ENCODE results near the gene RAB44. TPM values are rescaled to one million over a fixed set of nuclear protein-coding genes. Genes with fewer than 3 reads are reported as not detected.

The RAB44 gene
- total RNA-seq, 5 donors from 2014 or later (not counting 1 experiment from before 2014, with no cell fraction given) = 0.06 to 0.35 (median 0.09) TPM; not detected in 1

- no peak overlapping the region for H3K4me3 Mint-ChIP-seq
- Histone ChIP-seq H3K9me3 (no peaks in the 10 kb centered on the region), H3K4me1 (ENCODE audit: control insufficient read depth in 1 of 2, extremely low read depth in 1 of 2, insufficient read depth in 2 of 2, low read length in 2 of 2) (no peaks in the 10 kb centered on the region), H3K4me3 (ENCODE audit: control insufficient read depth in 1 of 2, extremely low read depth in 1 of 2, low read length in 1 of 2) (no peak overlapping the region), H3K36me3 (ENCODE audit: control insufficient read depth in 2 of 2, extremely low read depth in 1 of 2, insufficient read depth in 1 of 2, low read length in 1 of 2) (no peaks in the 10 kb centered on the region), H3K27me3 (replicated peaks in 1 of 2; ENCODE audit: control insufficient read depth in 2 of 2, extremely low read depth in 1 of 2, insufficient read depth in 2 of 2, low read length in 1 of 2) (peaks cover 0 to 25% of the 10 kb centered on the region in 2 experiments), H3K27ac (ENCODE audit: low read length) (no peak overlapping the region)
- ATAC-seq (replicated peaks in 1 of 4) (no peak), DNase-seq (no peak)
- H3K27me3 Mint-ChIP-seq = no peaks in the 10 kb centered on the region
- POLR2A ChIA-PET = no interaction called here
- CTCF ChIA-PET = no interaction called here
- WGBS (ENCODE audit: insufficient coverage) = 55% methylated on average over 3 of the region's 5 CpGs
- H3K9me3 Mint-ChIP-seq = no peaks in the 10 kb centered on the region
- H3K36me3 Mint-ChIP-seq = no peaks in the 10 kb centered on the region
- H3K4me1 Mint-ChIP-seq = peaks cover 0 to 6% (median 2%) of the 10 kb centered on the region in 3 donors
- H3K27ac Mint-ChIP-seq = no peak overlapping the region
Observed at GRCh38 chr6:36718560-36718959, 20.9 kb downstream of the RAB44 start.

- no peaks in the 10 kb centered on the region for H3K9me3 ChIP-seq
- H3K4me1 ChIP-seq (ENCODE audit: control insufficient read depth in 1 of 2, extremely low read depth in 1 of 2, insufficient read depth in 2 of 2, low read length in 2 of 2) = no peaks in the 10 kb centered on the region
- no peaks in the 10 kb centered on the region for H3K36me3 ChIP-seq (ENCODE audit: control insufficient read depth in 2 of 2, extremely low read depth in 1 of 2, insufficient read depth in 1 of 2, low read length in 1 of 2)
- Mint-ChIP-seq H3K27me3 (no peaks in the 10 kb centered on the region), H3K4me3 (no peak overlapping the region), H3K9me3 (no peaks in the 10 kb centered on the region), H3K36me3 (no peaks in the 10 kb centered on the region), H3K27ac (no peak overlapping the region), H3K4me1 (peaks cover 0 to 6% (median 2%) of the 10 kb centered on the region in 3 donors)
- H3K4me3 ChIP-seq (ENCODE audit: control insufficient read depth in 1 of 2, extremely low read depth in 1 of 2, low read length in 1 of 2) = no peak overlapping the region
- POLR2A ChIA-PET = no interaction called here
- WGBS (ENCODE audit: insufficient coverage) = 79% methylated on average over 6 of the region's 7 CpGs
- DNase-seq (no peak), ATAC-seq (replicated peaks in 1 of 4) (no peak)
- CTCF ChIA-PET = no interaction called here
- peaks cover 0 to 21% of the 10 kb centered on the region in 2 experiments for H3K27me3 ChIP-seq (replicated peaks in 1 of 2; ENCODE audit: control insufficient read depth in 2 of 2, extremely low read depth in 1 of 2, insufficient read depth in 2 of 2, low read length in 1 of 2)
- H3K27ac ChIP-seq (ENCODE audit: low read length) = no peak overlapping the region
Observed at GRCh38 chr6:36719126-36719525, 21.5 kb downstream of the RAB44 start.

GRCh38 chr6:36720251-36721141 lies 22.9 kb downstream of the RAB44 start:
- Mint-ChIP-seq H3K4me3 (no peak overlapping the region), H3K9me3 (no peaks in the 10 kb centered on the region), H3K27me3 (no peaks in the 10 kb centered on the region), H3K27ac (no peak overlapping the region), H3K36me3 (no peaks in the 10 kb centered on the region), H3K4me1 (peaks cover 0 to 8% (median 6%) of the 10 kb centered on the region in 3 donors)
- ChIA-PET POLR2A (no interaction called here), CTCF (interaction anchor here in 1 of 2 donors (0.7 kb wide), 1 partner anchor 1774 kb away, joined by 3 read pairs; no protein-coding TSS in a partner anchor)
- DNase-seq (no peak), ATAC-seq (replicated peaks in 1 of 4) (no peak)
- Histone ChIP-seq H3K9me3 (no peaks in the 10 kb centered on the region), H3K27ac (ENCODE audit: low read length) (no peak overlapping the region), H3K4me1 (ENCODE audit: control insufficient read depth in 1 of 2, extremely low read depth in 1 of 2, insufficient read depth in 2 of 2, low read length in 2 of 2) (no peaks in the 10 kb centered on the region), H3K36me3 (ENCODE audit: control insufficient read depth in 2 of 2, extremely low read depth in 1 of 2, insufficient read depth in 1 of 2, low read length in 1 of 2) (no peaks in the 10 kb centered on the region), H3K4me3 (ENCODE audit: control insufficient read depth in 1 of 2, extremely low read depth in 1 of 2, low read length in 1 of 2) (no peak overlapping the region), H3K27me3 (replicated peaks in 1 of 2; ENCODE audit: control insufficient read depth in 2 of 2, extremely low read depth in 1 of 2, insufficient read depth in 2 of 2, low read length in 1 of 2) (peaks cover 0 to 18% of the 10 kb centered on the region in 2 experiments)
- WGBS (ENCODE audit: insufficient coverage) = 100% methylated on average over 2 of the region's 11 CpGs

GRCh38 chr6:36721369-36722140 lies 23.9 kb downstream of the RAB44 start:
- no peaks in the 10 kb centered on the region for H3K36me3 Mint-ChIP-seq
- ChIA-PET POLR2A (no interaction called here), CTCF (interaction anchor here in 1 of 2 donors (0.7 kb wide), 1 partner anchor 1775 kb away, joined by 3 read pairs; no protein-coding TSS in a partner anchor)
- H3K4me1 Mint-ChIP-seq = peaks cover 0 to 10% (median 6%) of the 10 kb centered on the region in 3 donors
- H3K4me1 ChIP-seq (ENCODE audit: control insufficient read depth in 1 of 2, extremely low read depth in 1 of 2, insufficient read depth in 2 of 2, low read length in 2 of 2) = no peaks in the 10 kb centered on the region
- no peaks in the 10 kb centered on the region for H3K9me3 ChIP-seq
- no peak overlapping the region for H3K4me3 ChIP-seq (ENCODE audit: control insufficient read depth in 1 of 2, extremely low read depth in 1 of 2, low read length in 1 of 2)
- no peak overlapping the region for H3K4me3 Mint-ChIP-seq
- WGBS (ENCODE audit: insufficient coverage) = 90% methylated on average over 8 of the region's 15 CpGs
- ATAC-seq (replicated peaks in 1 of 4) (no peak), DNase-seq (no peak)
- no peaks in the 10 kb centered on the region for H3K9me3 Mint-ChIP-seq
- no peaks in the 10 kb centered on the region for H3K36me3 ChIP-seq (ENCODE audit: control insufficient read depth in 2 of 2, extremely low read depth in 1 of 2, insufficient read depth in 1 of 2, low read length in 1 of 2)
- no peak overlapping the region for H3K27ac ChIP-seq (ENCODE audit: low read length)
- H3K27me3 ChIP-seq (replicated peaks in 1 of 2; ENCODE audit: control insufficient read depth in 2 of 2, extremely low read depth in 1 of 2, insufficient read depth in 2 of 2, low read length in 1 of 2) = peaks cover 0 to 11% of the 10 kb centered on the region in 2 experiments
- no peak overlapping the region for H3K27ac Mint-ChIP-seq
- H3K27me3 Mint-ChIP-seq = no peaks in the 10 kb centered on the region

GRCh38 chr6:36722365-36722764 lies 24.7 kb downstream of the RAB44 start:
- no peaks in the 10 kb centered on the region for H3K36me3 Mint-ChIP-seq
- DNase-seq = no peak
- peaks cover 5 to 16% (median 13%) of the 10 kb centered on the region in 3 donors for H3K4me1 Mint-ChIP-seq
- no peaks in the 10 kb centered on the region for H3K27me3 Mint-ChIP-seq
- ChIA-PET POLR2A (no interaction called here), CTCF (no interaction called here)
- no peak overlapping the region for H3K4me3 ChIP-seq (ENCODE audit: control insufficient read depth in 1 of 2, extremely low read depth in 1 of 2, low read length in 1 of 2)
- H3K27ac Mint-ChIP-seq = no peak overlapping the region
- no peaks in the 10 kb centered on the region for H3K36me3 ChIP-seq (ENCODE audit: control insufficient read depth in 2 of 2, extremely low read depth in 1 of 2, insufficient read depth in 1 of 2, low read length in 1 of 2)
- peaks cover 0 to 5% of the 10 kb centered on the region in 2 experiments for H3K27me3 ChIP-seq (replicated peaks in 1 of 2; ENCODE audit: control insufficient read depth in 2 of 2, extremely low read depth in 1 of 2, insufficient read depth in 2 of 2, low read length in 1 of 2)
- no peak overlapping the region for H3K27ac ChIP-seq (ENCODE audit: low read length)
- H3K4me3 Mint-ChIP-seq = no peak overlapping the region
- H3K9me3 ChIP-seq = no peaks in the 10 kb centered on the region
- H3K4me1 ChIP-seq (ENCODE audit: control insufficient read depth in 1 of 2, extremely low read depth in 1 of 2, insufficient read depth in 2 of 2, low read length in 2 of 2) = peaks cover 0 to under 1% of the 10 kb centered on the region in 2 experiments
- no peak for ATAC-seq (replicated peaks in 1 of 4)
- no peaks in the 10 kb centered on the region for H3K9me3 Mint-ChIP-seq
- WGBS (ENCODE audit: insufficient coverage) = 97% methylated on average over 5 of the region's 10 CpGs

GRCh38 chr6:36722879-36723278 lies 25.3 kb downstream of the RAB44 start:
- CTCF ChIA-PET = no interaction called here
- no peaks in the 10 kb centered on the region for H3K36me3 Mint-ChIP-seq
- Histone ChIP-seq H3K27ac (ENCODE audit: low read length) (no peak overlapping the region), H3K27me3 (replicated peaks in 1 of 2; ENCODE audit: control insufficient read depth in 2 of 2, extremely low read depth in 1 of 2, insufficient read depth in 2 of 2, low read length in 1 of 2) (peaks cover 0 to 3% of the 10 kb centered on the region in 2 experiments), H3K36me3 (ENCODE audit: control insufficient read depth in 2 of 2, extremely low read depth in 1 of 2, insufficient read depth in 1 of 2, low read length in 1 of 2) (no peaks in the 10 kb centered on the region), H3K4me3 (ENCODE audit: control insufficient read depth in 1 of 2, extremely low read depth in 1 of 2, low read length in 1 of 2) (no peak overlapping the region), H3K9me3 (no peaks in the 10 kb centered on the region), H3K4me1 (ENCODE audit: control insufficient read depth in 1 of 2, extremely low read depth in 1 of 2, insufficient read depth in 2 of 2, low read length in 2 of 2) (peaks cover 0 to 5% of the 10 kb centered on the region in 2 experiments)
- H3K9me3 Mint-ChIP-seq = no peaks in the 10 kb centered on the region
- 71% methylated on average over 1 of the region's 2 CpGs for WGBS (ENCODE audit: insufficient coverage)
- DNase-seq (no peak), ATAC-seq (replicated peaks in 1 of 4) (no peak)
- H3K27ac Mint-ChIP-seq = no peak overlapping the region
- POLR2A ChIA-PET = no interaction called here
- no peak overlapping the region for H3K4me3 Mint-ChIP-seq
- peaks cover 10 to 21% (median 18%) of the 10 kb centered on the region in 3 donors for H3K4me1 Mint-ChIP-seq
- H3K27me3 Mint-ChIP-seq = no peaks in the 10 kb centered on the region
